Breast epithelium (tissue), 3 donors: ENCODE measurements around the gene PLCE1.

Source experiments
- CTCF ChIP-seq, 3 donors: fragments of 450-650 bp; IDR thresholded peaks; one replicate each; pipeline ENCODE4 v1.5.1; 2016 to 2017; ENCODE audit warnings: antibody characterized with exemption in 3 of 3, mild to moderate bottlenecking in 3 of 3, moderate library complexity in 3 of 3
- POLR2AphosphoS5 ChIP-seq, 3 donors: sonication (generic); formaldehyde crosslinking; IDR thresholded peaks; one replicate each; pipeline ENCODE4 v1.6.1; 2017; ENCODE audit warnings: antibody characterized with exemption in 3 of 3

DNA sequence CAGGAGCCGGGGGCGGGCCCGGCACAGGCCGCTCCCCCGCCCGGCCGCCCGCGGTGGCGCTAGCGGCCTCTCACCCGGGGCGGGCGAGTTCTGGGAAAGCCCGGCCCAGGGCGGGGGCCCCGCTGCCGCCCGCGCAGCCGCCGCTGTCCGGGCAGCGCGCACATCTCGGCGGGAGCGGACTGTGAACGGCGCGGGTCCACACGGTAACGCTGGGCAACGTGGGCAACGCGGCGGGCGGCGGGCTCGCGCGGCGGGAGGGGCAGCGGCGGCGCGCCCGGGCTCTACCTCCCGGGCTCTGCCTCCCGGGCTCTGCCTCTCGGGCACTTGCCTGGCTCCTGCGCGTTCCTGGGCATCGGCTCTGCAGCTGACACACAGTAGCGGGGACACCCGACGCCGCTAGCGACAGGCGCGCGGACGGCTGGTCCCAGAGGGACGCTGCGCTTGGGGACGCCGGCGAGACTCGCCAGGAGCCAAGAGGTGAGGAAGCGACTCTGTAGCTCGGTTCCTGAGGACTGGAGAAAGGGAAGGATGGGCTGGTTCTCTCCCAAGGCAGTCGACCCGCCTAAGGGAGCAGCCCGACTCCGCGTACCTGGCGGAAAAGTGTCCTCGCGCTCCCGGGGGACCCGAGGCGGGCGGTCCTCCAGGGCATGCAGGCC lies at the start of gene PLCE1:
- no peak for TF ChIP-seq CTCF (IDR thresholded peaks at IDR 0.05)
- no peak for TF ChIP-seq POLR2AphosphoS5 (IDR thresholded peaks at IDR 0.05)
